DMS53 (cell line): ENCODE data around the gene MPZL1.

Experiments used
- DNase-seq: peaks from one replicate; lab custom pipeline; 2025; lab: John Stamatoyannopoulos, UW

MPZL1 gene

DNA sequence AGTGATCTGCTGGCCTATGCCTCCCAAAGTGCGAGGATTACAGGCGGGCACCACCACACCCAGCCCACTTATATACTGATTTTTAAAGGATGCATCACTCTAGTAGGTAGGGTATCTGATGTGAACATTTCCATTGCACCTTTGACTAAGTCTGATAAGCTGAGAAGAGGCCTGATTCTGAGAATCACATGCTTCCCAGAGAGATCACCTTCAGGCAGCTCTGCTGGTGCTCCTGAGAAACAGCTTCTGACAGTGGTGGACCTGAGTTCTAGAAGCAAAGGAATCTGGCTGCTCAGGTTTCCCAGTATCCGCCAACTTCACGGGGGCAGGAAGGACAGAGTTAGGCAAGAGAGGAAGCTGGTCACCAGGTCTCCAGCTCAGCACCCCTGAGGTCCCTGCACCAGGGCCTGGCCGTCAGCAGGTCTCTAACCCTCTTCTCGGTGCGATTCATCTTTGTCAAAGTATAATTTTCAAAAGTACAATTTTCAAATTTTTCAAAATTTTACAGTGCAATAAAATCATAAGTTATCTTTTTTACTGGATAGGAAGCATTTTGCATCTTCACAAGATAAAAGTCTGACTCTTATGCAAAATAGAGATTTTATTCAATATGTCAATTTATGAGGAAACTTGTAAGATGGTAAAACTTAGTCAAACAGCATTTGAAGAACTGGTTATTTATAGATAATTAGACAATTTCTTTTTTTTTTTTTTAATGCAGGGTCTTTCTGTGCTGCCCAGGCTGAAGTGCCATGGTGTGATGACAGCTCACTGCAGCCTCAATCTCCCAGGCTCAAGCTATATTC, 25.8 kb upstream of the MPZL1 start:
- no peak for DNase-seq

DNA sequence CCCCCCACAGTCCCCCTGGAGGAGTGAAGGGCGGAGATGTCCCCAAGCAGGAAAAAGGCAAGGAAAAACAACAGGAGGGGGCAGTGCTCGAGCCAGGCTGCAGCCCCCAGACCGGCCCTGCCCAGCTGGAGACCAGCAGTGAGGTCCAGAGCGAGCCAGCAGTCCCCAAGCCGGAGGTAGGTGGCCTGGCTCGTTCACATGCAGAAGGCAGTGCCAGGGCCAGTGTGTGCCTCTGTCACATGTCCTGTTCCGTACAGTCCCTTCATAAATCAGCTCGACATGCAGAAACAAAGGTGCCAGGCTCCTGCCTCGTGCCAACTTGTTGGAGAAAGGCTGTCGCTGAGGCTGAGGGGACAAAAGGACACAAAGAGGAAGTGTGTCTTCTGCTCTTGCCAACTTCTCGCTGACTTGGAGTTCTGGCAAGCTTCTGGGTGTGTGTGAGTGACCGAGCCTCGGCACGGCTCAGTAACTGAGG, 24.1 kb upstream of the MPZL1 start:
- DNase-seq, result no peak

DNA sequence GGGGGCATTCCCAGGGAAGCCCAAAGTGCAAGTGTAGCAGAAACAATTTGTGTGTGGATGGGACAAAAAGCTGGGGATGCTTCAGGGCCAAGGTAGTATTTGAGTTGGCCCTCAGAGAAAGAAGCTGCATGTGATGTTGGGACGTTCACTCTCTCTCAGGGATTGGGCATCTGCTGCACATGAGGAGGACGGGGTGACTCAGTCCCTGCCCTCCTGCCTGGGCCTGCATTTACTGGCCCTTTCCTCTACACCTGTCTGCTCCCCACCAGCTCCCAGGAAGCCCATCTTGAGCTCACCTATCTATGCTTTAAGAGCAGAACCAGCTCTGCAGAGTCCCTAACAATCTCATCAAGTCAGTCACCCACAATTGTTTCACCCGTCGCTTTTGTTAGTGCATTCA, 23.5 kb upstream of the MPZL1 start:
- no peak for DNase-seq

DNA sequence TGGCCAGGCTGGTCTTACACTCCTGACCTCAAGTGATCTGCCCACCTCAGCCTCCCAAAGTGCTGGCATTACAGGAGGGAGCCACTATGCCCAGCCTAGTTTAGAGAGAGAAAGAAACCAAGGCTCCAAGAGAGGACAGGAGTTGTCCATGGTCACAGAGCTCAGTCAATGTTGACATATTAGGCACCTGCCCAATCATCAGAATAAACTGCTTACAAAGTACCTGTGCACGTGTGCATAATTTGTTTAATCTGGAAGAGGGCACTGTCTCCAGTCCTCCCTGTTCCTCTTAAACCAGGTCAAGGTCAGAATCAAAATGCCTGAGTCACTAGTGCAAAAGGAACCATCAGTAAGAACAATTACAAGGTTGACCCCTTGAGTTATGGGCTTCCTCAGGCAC, 20.3 kb upstream of the MPZL1 start:
- DNase-seq, result peak; percentile 48

DNA sequence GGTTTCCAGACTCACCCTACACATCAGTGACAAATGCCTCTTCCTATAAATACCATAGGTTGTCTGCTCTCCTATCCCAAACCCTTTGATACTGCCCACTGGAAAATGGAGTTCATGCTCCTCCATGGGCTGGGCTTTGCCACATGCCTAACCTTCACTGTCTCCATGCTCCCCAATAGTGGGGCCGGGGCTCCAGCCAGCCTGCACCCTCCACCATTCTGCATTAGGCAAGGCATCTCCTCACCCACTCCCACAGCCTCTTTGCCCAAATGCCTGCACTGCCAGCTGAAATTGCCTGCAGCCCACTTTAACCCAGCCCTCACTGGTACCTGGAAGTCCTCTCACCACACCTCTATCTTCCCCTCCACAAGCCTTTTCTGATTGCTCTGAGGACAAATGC, 18.2 kb upstream of the MPZL1 start:
- DNase-seq, result no peak

- DNase-seq, result no peak
Observed at GRCh38 chr1:167704715-167705114, 17.1 kb upstream of the MPZL1 start.

DNA sequence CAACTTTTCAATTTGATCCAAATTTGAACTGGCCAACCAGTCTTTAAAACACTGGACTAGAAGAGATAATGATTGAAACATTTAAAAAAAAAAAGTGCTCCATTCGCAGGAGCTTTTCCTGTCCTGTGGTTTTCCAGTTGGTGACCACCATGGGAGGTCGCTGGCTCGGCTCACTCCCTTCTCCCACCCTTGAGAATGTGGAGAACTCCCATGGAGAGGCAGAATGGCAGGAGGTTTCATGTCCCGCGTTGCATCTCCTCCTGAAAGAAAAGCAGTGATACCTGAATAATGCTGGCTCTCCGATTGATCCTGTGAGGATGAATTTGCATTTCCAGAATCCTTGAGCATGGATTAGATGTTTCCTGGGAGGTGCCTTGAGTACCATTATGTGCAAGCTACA, 16.5 kb upstream of the MPZL1 start:
- no peak for DNase-seq

DNA sequence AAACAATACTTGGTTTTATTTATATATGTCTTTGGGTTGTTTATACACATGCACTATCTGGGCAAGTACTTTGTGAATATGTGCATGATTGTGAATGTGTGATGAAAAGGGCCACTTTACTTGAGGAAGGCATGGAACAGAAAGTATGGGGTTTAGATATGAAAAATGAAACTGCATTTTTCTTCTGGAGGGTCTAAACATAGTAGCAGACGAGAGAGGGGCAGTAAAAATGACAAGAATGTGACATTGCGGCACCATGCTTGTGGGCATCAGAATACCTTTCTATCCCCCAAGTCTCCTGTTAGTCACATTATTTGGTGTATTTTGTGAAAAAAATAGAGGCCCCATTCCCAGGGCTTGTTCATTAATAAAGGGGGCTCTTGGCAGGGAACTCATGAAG, 15.4 kb upstream of the MPZL1 start:
- DNase-seq, result no peak

GRCh38 chr1:167706931-167707877, 14.6 kb upstream of the MPZL1 start:
- DNase-seq, result no peak

DNA sequence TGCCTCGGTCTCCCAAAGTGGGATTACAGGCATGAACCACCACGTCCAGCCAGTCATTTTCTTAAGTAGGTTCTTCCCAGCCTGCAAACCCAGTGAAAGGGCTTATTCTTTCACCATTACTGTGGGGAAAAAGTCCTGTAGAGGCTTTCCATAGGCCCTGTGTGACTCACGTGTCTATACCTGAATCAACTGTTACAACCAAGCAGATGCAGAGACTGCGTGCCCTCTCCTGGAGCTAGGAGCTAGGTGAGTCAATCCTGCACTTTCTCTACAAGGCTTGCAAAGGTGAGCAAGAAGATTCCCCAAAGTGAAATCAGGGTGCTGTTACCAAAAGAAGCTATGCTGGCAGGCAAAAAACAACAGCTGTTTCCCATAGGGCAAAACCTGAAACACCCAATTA, 13.8 kb upstream of the MPZL1 start:
- no peak for DNase-seq

GRCh38 chr1:167708940-167709389, 12.8 kb upstream of the MPZL1 start:
- no peak for DNase-seq

GRCh38 chr1:167710836-167711235, 10.9 kb upstream of the MPZL1 start:
- no peak for DNase-seq

GRCh38 chr1:167711797-167712196, 10.0 kb upstream of the MPZL1 start:
- no peak for DNase-seq

- DNase-seq, result peak; percentile 66
Observed at GRCh38 chr1:167713330-167714081, 8.3 kb upstream of the MPZL1 start.

- DNase-seq, result no peak
Observed at GRCh38 chr1:167714098-167714438, 7.7 kb upstream of the MPZL1 start.

- DNase-seq, result peak; percentile 95
Observed at GRCh38 chr1:167714439-167715156, 7.2 kb upstream of the MPZL1 start.

DNA sequence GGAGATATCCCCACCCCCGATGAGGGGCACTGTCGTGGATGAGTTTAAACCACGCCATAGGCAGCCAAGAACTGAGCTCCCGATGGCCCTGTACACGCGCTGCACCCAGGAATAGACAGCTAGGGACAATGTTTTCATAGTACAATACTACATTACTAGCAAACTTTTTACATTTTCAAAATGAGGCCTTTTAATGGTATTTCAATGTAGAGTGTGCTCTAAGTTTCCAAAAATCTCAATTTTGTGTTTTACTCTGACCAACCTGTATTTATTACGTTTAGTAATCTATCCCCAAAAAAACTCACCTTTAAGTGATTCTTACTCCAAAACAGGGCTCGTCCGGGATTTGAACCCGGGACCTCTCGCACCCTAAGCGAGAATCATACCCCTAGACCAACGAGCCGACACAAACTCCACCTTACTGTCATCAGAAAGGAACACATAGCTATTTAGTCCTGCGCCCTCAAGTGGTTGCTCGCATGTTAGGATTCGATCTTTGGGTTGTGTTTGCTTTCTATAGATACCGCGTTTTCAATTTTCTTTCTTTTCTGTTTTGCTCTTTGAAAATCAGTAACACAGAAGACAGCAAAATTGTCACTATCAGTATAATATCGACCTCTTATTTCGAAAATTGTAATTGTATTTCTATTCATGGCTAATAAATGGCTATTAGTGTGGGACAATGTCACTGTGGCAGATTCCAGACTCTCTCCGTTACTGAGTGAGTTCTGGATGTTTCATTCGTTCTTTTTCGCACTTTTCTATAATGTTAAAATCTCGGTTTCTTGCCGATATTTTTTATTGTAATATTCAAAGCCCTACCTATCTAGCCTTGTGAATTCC, 6.4 kb upstream of the MPZL1 start:
- DNase-seq, result peak; percentile 94

DNA sequence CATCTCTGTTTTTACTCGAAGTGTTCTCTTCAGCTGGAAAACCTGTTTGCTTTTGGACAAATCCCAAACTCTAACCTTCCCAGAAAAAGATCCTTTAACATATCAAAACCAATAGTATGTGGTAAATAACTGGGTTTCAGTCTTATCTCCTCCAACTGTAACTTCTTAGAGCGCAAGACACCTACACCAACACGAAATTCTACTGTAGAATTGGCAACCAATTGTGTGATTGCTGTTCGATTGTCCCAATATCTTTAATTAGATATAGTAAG, 5.8 kb upstream of the MPZL1 start:
- peak; percentile 56 for DNase-seq

DNA sequence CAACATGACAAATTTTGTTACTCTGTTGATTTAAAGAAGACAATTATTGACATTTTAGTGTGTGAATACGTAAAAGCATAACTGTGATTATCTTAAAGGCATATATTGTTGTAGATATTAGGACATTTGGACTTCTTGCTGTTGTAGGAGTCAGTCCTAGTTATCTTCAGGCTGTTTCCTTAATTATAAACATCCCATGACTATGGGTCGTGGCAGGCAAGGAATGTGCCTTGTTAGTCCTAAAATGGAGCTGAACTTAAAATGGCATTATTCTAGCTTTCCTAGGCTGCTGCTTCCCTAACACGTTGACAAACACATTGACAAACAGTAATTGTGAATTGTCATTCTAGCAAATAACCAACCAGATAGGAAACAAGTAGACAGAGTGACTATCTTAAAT, 4.4 kb upstream of the MPZL1 start:
- DNase-seq, result no peak

GRCh38 chr1:167718914-167719691, 2.7 kb upstream of the MPZL1 start:
- no peak for DNase-seq
